GM20431 (cell line): ENCODE measurements around the gene IGFBP5.

ENCODE experiments used
- in situ Hi-C: fragments of 300-500 bp; cut with MseI, MboI; formaldehyde crosslinking; loops from one replicate; pipeline ENCODE4 v1.15.0; 2020; ENCODE audit warnings: low sequenced_read_pairs; ENCODE audit not compliant: unreplicated experiment

IGFBP5 gene

DNA sequence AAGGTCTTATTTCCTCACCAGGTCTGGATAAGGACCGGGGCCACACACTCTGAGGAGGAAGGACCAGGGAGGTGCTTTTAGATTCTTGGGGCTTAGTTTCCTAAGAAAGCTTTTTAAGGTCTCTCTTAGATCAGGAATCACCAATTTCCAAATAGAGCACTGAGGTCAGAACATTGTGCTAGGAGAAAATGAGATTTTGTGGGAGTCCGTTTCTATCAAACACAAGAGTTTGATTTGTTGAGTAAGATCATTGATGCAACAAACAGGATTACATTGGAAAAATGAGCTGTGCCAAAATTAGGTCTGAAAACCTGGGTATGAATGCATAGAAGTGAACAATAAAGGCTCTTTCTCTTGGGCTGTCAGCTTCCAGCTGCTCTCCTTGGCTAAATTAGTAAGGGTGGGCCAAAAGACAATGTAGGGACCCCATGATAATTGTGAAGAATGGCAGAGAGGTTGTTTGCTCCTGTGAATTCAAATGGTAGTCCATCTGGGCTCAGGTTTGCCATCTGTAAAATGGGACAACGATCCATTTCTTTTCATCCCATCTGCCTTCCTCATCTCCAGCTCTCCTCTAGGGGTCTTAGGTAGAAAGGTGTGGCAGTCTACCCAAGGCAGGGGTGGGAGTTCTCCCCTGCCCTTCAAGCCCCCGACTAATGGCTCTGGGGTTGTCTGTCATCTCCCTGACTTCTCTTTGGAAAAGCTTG, 42.1 kb downstream of the IGFBP5 start:
- in situ Hi-C loops: no loop called here

DNA sequence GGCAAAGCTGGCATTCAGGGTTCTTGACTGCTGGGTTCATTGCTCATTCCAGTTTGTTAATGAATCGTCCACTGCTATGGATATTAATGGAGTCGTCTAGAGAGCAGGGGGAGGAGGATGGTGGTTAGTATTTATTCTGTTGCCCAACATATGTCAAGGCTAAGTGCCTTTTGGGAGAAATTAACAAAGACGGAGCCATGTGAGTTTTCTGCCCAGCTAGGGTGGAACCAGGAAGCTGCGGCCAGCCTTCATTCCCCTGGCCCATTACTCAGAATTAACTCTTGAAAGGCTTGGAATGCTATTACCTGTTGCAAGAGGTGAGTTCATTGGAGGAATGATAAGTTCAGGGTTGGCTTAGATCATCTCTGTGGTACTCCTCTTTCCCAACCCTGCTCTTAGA, 42.8 kb downstream of the IGFBP5 start:
- in situ Hi-C loops: no loop called here

DNA sequence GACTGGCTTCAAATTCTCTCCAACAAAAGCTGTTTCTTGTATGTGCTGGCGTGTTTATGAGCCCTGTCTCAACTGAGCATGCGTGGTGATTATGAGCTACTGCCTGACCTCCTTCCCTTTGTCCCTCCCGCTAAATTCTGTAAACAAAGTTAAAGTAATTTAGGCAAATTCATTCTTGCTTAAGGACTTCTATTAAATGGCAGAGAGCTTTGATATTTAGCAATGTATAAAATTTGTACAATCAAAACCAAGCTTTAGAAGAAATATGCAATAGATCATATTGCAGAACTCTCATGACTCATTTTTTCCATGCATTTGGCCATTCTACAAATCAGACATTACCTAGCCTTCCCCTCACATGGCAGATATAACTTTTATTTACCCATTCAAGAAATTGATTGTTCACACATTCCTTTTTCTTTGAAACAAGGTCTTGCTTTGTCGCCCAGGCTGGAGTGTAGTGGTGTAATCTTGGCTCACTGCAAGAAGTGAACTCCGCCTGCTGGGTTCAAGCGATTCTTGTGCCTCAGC, 43.9 kb downstream of the IGFBP5 start:
- in situ Hi-C loops: no loop called here

DNA sequence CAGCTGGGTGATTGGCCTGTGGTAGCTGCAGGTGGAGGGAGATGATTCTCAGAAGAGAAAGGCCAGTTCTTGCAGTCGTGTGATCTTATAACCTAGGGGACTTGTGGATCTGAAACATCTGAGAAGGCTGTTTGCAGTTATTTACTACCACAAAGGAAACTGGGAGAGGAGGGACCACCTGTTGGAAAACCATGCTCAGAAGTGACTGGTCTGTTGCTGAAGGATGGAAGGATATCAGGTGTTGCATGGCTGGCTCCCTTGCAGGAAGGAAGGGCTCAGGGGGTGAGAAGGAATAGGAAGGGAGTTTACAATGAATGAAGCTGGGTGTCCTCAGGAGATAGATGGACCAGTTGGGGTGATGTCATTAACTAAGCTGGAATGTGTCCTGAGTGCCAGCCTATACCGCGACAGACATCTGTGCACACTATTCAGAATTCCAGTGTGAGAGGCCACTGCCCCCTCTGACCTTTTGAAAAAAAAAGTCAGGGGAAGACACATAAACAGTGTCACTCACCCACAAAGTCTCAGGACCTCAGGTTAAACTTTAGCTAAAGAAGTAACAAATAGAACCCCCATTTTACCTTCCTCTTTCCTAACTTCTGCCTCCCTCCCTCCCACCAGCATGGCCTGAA, 44.6 kb downstream of the IGFBP5 start:
- in situ Hi-C loops: no loop called here

DNA sequence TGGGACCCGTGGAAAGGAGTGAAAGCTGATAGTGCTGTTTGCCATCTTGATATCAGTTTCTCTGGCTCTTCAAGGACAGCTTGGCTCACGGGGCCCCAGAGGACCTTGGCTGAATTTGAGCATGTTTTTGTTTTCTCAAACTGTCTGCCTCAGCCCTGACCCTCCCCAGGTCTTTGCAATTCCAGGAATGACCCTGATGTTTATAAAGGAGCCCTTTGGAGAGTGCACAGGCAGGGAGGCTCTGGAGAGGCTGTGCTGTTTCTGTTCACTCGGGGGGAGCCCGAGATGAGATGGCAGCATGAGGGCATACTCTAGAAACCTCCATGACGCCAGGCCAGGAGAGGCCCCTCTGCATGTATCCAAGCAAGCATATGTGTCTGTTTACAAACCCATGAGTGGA, 45.8 kb downstream of the IGFBP5 start:
- in situ Hi-C loops: no loop called here

DNA sequence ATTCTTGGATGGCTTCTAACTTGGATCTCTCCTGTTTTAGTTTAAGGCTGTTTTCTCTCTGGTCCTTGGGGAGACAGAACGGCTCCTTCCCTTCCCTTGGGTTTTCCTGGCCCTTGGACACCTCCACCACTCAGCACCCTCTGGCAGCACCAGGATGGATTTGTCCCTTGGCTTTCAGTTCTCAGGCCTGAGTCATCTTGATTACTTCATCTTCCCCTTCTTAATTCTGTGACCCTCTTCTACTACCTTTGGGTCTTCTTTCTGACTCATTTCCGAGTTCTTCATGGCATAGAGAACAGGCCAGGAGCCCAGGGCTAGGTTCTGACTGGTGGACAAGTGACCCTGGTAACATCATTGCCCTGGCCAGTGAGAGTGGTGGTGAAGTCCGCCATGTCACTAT, 47.2 kb downstream of the IGFBP5 start:
- in situ Hi-C loops: no loop called here

DNA sequence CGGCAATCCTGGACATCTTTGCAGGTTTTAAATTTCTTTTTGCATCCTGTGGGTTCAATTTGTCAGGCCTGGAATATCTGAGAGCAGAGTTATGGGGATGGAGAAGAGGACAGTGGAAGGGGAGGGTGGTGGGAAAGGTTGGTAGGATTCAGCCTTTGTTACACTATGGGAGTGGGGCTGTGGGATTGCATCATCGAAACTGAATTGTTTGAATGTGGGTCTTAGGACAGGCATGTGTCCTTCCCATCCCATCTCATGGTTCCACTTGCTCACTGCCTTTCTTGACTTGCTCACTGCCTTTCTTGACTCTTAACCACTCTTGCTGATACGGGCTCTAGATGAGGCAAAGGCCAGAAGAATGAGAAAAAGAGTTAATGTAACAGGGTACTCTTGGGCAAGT, 49.2 kb downstream of the IGFBP5 start:
- in situ Hi-C loops: no loop called here

DNA sequence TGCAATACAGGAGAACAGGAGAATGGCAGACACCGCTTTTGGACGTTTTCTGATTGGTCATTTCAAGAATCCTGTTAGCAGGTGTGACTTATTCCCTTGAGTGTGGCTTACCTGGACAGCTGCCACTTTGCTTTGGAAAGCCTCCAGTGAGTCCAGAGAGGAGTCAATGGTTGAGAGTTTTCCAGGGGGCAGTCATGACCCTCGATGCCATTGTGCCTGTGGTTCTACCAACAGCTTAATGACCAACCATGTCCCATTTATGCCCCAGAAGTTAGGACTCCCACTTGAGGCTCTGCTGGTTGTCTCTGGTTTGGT, 49.8 kb downstream of the IGFBP5 start:
- in situ Hi-C loops: no loop called here

DNA sequence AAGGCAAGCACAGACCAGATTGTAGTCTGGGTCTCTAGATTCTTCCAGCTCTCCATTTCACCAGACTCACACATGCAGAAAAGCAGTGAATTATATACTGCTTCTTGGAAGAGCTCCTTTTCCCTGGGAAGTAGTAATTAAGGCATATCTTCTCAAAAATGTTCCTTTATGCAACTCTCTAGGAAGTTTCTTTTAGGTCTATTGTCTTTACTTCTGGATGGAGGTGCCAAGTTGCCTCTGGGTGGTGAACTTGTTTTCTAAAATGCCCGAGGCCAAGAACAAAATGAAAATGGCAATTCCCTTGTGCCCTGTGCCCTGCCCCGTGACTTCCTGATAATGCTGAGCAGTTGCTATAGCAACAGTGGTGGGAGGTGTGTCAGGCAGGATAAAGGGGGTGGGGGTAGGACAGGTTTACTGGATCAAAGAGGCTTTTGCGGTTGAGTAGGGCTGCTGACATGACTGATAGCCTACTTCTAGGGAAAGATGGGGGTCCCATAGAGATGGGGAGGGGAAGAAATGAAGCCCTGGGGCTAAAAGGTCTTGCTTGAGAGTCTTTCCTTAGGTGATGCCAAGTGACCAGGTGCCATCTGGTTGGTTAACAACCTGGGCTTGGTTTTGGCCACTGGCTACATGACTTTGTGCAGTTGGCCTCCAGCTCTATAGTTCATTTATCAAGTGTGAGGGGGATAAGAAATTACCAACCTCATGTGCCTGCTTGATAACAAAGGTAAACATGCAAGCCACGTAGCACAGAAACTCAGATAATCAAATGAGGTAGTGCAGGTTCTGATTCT, 50.3 kb downstream of the IGFBP5 start:
- in situ Hi-C loops: no loop called here

DNA sequence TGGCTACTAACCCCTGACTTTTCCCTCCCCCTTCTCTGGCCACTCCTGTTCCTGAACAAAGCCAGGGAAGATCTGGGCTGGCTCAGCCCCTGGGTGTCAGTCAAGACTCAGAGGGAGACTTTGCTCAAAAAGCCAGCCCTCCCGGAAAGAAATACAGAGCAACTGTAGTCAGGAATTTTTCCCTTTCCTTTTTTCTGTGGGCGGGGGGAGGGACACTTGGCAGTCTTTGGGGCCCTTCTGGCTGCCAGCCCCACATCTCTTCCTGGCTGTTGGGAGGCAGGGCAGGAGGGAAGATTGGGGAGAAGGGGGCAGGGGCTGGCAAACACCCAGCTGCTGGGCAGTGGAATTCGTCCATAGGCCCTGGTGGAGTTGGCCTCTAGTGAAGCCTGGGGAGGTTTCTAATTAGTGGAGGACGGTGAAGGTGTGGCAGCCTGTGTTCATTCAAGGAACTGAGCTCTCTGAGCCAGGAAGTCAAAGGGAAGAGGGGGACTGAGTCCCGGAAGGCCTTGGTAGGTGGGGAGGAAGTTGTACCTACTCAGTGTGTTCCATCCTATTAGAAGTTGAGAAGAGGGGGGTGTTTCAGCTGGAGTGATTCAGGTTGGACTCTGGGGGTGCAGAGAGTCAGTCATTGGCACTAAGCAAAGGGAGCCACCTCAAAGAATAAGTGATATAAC, 51.2 kb downstream of the IGFBP5 start:
- in situ Hi-C loops: no loop called here

DNA sequence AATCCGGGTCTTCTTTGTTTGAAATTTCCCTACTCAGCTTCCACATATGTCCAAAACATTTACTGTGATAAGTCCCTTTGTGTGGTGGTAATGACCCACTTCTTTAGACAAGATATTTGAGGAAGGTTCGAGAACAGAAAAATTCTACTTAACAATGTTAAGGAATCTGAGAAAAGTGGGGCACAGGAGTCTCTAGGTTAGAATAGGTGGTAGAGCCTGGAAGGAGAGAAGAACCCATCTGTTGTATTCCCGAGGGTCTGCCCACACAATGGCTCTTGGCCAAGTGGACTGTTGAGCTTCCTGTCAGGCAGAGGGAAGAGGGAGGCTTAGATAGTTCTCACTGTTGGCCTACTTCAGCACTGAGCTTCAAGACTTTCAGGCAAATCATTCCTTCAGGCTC, 57.9 kb downstream of the IGFBP5 start:
- in situ Hi-C loops: no loop called here

DNA sequence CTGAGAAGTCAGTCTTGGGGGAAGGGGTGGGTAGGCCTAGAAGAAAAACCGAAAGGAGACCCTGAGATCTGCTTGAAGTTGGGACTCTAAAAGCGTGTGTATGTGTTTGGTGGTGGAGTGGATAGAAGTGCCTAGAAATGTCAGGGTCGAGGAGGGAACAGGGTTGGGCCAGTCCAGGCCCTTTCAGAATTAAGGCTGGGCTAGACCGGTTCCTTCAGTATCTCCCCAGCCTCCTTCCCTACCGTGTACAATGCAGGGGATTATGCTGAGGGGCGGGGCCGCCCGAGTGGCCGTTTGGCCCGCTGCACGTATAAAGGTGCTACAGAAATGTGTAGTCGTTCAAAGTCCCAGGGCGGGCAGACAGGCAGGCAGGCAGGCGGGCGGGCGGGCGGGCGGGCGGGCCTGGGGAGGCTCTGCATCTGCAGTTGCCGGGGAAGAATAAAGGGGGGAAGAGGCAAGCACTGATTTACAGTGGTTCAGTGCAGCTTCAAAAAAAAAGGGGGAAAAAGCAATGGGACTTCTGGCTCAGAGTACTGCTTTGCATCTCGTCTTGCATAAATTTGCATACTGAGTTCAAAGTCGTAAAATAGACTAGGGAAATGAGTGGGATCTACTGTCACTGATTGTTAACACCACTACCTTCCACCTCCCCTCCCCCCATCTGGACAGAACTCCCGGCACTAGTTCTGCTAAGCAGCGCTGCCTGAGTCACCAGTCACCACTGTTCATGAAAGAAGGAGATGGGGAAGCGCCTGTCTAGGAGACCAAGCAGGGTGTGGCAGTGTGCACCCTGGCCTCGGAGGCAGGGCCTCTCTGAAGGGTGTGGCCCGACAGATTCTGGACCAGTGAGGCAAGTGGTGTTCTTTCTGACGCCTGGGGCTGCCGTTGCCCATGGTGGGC, 58.5 kb downstream of the IGFBP5 start:
- in situ Hi-C loops: no loop called here

DNA sequence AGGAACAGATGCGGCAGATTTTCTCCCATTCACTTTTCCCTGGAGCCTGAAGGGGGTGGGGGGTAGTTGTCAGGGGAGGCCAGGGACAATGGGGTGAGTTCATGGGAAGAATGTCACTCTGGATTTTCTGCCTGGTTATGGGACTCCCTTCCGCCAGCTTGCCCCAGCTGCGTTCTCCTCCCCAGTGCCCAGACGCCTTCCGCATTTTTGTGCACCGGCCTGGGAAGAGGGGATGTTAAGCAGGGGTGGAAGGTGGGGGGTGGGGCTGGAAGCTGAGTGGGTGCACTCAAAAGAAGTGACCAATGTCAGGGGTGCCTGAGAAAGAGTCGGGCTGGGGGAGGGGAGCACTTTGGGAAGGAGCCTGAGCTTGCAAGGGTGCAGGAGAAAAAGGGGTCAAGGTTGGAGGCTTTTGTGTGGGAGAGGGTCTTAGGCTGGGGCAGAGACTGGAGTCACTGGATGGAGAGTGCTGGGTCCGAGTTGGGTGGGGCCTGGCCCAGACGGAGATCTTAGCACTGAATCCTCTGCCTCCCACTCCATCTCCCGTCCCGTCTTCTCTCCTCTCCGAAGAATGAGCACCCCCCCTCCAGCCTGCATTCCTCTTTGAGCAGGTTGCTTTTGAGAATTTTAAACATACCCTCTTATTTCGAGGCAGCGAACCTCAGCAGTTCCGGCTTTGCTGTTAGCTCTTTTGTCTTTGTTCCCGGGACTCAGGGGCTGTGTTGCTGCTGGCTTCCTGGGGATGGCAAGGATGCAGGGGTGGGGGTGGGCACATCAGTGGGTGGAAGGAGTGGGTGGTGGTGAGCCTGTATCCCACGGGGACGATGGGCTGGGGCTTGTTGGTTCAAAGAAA, 59.4 kb downstream of the IGFBP5 start:
- in situ Hi-C loops: no loop called here

DNA sequence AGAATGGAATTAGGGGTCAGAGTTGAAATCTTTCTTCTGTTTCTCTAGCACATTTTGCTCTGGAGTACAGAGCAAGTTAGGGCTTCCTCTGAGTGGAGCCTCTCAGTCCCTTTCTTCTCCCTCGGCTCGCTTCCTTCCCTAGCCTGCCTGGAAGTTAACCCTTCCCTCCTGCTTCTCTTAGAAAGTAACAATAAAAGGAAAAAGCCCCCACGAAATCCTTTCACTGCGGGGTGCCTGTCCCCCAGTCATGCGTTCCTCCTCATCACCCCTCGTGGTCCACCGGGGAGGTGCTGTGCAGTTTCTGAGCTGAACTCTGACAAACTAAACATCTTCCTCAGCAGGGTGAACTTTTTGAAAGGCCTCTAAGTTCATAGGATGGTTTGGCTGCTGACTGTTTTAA, 60.2 kb downstream of the IGFBP5 start:
- in situ Hi-C loops: no loop called here

DNA sequence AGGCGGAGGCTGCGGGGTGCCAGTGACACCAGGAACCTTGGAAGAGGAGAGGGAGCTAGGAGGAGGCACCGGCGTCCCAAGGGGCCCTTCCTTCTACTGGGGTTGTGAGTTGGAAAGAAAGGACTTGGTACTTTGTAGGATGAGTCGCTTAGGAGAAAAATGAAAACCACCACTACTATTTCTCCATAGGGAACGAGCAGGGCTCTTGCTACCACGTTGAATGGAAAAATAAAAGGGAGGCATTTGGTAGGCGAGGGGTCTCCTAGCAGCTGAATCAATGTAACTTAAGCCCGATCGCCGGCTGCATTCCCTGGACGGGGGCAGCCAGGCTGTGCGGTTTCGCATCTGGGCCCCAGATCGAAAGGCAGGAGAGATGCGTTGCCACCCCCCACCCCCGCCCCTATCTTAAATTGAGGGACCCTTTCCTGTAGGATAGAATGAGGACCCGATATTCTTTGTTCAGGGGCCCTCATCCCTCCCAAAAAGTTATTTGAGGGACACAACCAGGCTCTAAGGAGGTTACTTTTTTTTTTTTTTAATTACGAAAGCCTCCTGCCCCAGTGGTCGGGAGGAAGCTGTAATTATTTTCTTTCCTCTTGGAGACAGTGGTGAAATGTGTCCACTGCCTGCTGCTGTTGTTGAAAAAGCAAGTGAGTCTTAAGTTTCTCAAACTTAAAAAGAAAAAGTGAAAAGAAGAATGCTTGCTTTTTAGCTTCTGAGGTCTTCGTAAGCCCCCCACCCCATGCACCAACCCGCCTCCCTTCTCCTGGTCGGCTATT, 60.8 kb downstream of the IGFBP5 start:
- in situ Hi-C loops: no loop called here

DNA sequence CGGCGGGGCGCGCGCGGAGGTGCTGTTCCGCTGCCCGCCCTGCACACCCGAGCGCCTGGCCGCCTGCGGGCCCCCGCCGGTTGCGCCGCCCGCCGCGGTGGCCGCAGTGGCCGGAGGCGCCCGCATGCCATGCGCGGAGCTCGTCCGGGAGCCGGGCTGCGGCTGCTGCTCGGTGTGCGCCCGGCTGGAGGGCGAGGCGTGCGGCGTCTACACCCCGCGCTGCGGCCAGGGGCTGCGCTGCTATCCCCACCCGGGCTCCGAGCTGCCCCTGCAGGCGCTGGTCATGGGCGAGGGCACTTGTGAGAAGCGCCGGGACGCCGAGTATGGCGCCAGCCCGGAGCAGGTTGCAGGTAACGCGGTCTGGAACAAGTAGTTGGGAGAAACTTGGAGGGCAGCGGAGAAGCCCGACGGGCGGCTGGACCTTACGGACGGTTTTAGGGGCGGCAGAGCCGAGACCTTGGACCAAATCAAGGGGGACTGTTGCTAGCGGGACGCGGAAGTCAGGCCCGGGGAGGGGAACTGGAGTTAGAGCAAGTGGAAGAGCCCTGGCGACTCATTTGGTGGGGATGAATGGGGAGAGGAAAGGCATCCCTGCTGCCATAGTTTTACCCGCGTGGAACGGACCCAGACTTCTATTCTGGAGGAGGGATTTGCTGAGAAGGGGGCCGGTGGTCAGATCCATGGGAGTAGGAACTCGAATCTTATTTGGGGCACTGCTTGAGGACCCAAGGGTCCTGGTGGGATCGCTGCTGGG, 61.6 kb downstream of the IGFBP5 start:
- in situ Hi-C loops: no loop called here

DNA sequence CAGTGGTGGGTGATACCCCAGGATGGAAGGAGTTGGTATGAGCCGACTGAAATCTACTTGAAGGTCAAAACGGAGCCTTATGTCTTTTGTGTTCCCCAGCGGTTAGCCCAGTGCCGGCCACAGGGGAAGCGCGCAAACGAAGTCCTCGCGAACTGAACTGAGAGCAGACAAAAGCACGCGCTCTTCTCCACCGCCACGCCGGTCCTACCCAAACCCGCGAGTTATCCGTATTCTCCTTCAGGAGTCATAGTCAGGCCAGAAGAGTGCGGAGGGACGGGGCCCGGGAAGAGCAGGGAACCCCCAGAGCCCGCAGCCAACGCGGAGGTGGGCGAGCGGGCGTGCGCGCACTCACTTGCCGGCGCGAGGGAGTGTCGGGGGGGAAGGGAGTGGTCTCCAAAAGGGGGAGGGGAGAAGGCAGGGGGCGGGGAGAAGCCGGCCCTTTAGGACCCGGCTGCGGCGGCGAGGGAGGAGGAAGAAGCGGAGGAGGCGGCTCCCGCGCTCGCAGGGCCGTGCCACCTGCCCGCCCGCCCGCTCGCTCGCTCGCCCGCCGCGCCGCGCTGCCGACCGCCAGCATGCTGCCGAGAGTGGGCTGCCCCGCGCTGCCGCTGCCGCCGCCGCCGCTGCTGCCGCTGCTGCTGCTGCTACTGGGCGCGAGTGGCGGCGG, 62.3 kb downstream of the IGFBP5 start, which contains the start of gene IGFBP2:
TSS of gene IGFBP2 (plus strand) at position 469 of the 664 bp plus-strand sequence. CDS start at position 573, 104 bp downstream.
- in situ Hi-C loops: no loop called here
